Neural progenitor cell (in vitro differentiated cells): ENCODE results near the gene TK2. TPM values are rescaled to one million over a fixed set of nuclear protein-coding genes. Genes with fewer than 3 reads are reported as not detected.

Source experiments
- DNase-seq: peaks from one replicate; pipeline ENCODE4 v3.0.0-alpha.2; 2016; ENCODE audit warnings: low spot score
- H2AFZ ChIP-seq: fragments of 200-600 bp; sonication (generic); replicated peaks from 2 replicates; pipeline ENCODE4 v1.6.1; 2016; ENCODE audit warnings: antibody characterized with exemption
- H3F3A ChIP-seq: fragments of 200-600 bp; sonication (generic); 2 replicates; pipeline ENCODE4 v1.6.1; 2016; ENCODE audit warnings: antibody characterized with exemption, low read depth
- H3K27ac ChIP-seq: fragments of 200-600 bp; sonication (generic); 2 replicates; pipeline ENCODE4 v1.5.1; 2016; ENCODE audit warnings: mild to moderate bottlenecking
- H3K27me3 ChIP-seq: fragments of 200-600 bp; sonication (generic); 2 replicates; pipeline ENCODE4 v1.6.1; 2016; ENCODE audit warnings: mild to moderate bottlenecking, moderate library complexity
- H3K36me3 ChIP-seq: fragments of 200-600 bp; sonication (generic); 2 replicates; pipeline ENCODE4 v1.5.1; 2016
- H3K4me1 ChIP-seq: fragments of 200-600 bp; sonication (generic); 2 replicates; pipeline ENCODE4 v1.6.1; 2016; ENCODE audit warnings: mixed run types
- H3K4me2 ChIP-seq: fragments of 200-600 bp; sonication (generic); 2 replicates; pipeline ENCODE4 v1.6.1; 2016
- H3K4me3 ChIP-seq: fragments of 200-600 bp; sonication (generic); 2 replicates; pipeline ENCODE4 v1.5.1; 2016
- H3K79me2 ChIP-seq: fragments of 200-600 bp; sonication (generic); 2 replicates; pipeline ENCODE4 v1.6.1; 2016; ENCODE audit warnings: low read depth
- H3K9ac ChIP-seq: fragments of 200-600 bp; sonication (generic); 2 replicates; pipeline ENCODE4 v1.6.1; 2016
- H3K9me3 ChIP-seq: fragments of 200-600 bp; sonication (generic); 2 replicates; pipeline ENCODE4 v1.5.1; 2016; ENCODE audit warnings: low read depth
- H4K20me1 ChIP-seq: fragments of 200-600 bp; sonication (generic); 2 replicates; pipeline ENCODE4 v1.6.1; 2016; ENCODE audit warnings: low read depth
- H3K27ac Mint-ChIP-seq: 3 replicates; pipeline ENCODE4 v1.8.0; 2021; ENCODE audit warnings: mixed read lengths
- H3K27me3 Mint-ChIP-seq: 2 replicates; pipeline ENCODE4 v1.8.0; 2022; ENCODE audit warnings: low read depth, mild to moderate bottlenecking, inconsistent platforms, moderate library complexity, mixed read lengths; ENCODE audit not compliant: insufficient read depth
- H3K36me3 Mint-ChIP-seq: 3 replicates; pipeline ENCODE4 v1.8.0; 2021; ENCODE audit warnings: mixed read lengths
- H3K4me1 Mint-ChIP-seq: 3 replicates; pipeline ENCODE4 v1.8.0; 2021; ENCODE audit warnings: mixed read lengths
- H3K4me3 Mint-ChIP-seq: 3 replicates; pipeline ENCODE4 v1.8.0; 2021; ENCODE audit warnings: mild to moderate bottlenecking, moderate library complexity, mixed read lengths
- H3K9me3 Mint-ChIP-seq: 3 replicates; pipeline ENCODE4 v1.8.0; 2020; ENCODE audit warnings: mixed read lengths
- EZH2 ChIP-seq: fragments of 200-600 bp; sonication (generic); IDR thresholded peaks from 2 replicates; pipeline ENCODE4 v1.6.1; 2017; ENCODE audit warnings: antibody characterized with exemption, mild to moderate bottlenecking, moderate library complexity
- EZH2phosphoT487 ChIP-seq: fragments of 200-600 bp; sonication (generic); IDR thresholded peaks from 2 replicates; pipeline ENCODE4 v1.6.1; 2017; ENCODE audit warnings: antibody characterized with exemption
- total RNA-seq: library from RNA; depleted of rRNA; stranded (reverse); fragments of >200 nt; gene quantifications from 2 replicates; pipeline ENCODE4 v1.2.3, GENCODE V29; 2015; ENCODE audit warnings: low replicate concordance
- TF ChIP-seq, protein P1 (sequence below): fragments of 200-600 bp; sonication (generic); IDR thresholded peaks from 2 replicates; pipeline ENCODE4 v1.5.1; 2017; ENCODE audit warnings: antibody characterized with exemption, mild to moderate bottlenecking

The TK2 gene
- total RNA-seq, 1 donor from 2014 or later = 7.3 TPM

DNA sequence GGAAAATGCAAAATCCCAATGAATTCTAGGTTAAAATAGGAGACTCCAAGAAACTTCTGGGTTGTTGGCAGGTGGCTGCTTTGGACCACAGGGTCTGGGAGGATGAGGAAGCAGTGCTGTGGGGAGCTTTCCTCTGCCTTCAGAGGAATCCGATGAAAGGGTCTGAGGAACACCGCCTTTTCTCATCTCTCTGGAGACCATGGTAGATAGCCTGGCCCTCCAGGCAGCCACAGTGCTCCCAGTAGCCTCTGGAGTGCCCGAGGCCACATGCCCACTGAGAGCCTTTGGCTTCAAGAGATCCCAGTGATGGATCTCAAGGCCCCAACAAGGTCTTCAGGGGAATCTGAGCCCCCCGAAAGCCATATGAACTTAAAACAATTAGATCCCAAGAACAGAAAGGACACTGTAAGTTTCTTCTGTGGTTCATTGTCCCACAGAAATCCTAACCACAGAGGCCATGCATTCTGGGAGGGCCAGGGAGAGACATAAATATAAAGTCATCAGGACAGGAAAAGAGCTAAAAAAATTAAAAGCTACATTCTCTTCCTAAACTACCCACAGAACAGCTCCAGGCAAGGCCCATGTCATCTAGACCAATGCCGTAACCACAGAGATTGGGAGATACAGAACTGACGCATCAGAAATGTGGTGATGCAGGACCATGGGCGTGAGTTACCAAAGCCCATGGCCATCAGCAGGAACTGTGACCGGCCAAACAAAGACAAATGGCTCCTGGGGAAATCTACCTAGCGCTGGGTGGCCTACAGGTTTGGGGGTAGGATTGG is 24.3 kb downstream of the TK2 start:
- H3K36me3 ChIP-seq = no peaks in the 10 kb centered on the region
- Mint-ChIP-seq H3K4me1 (peaks cover 4% of the 10 kb centered on the region), H3K9me3 (no peaks in the 10 kb centered on the region), H3K27ac (no peak overlapping the region), H3K36me3 (peaks cover 7% of the 10 kb centered on the region), H3K27me3 (no peaks in the 10 kb centered on the region), H3K4me3 (no peak overlapping the region)
- H3K27ac ChIP-seq = no peak overlapping the region
- no peak overlapping the region for H3K4me3 ChIP-seq
- H3F3A ChIP-seq = no peaks in the 10 kb centered on the region
- H3K9ac ChIP-seq = no peak overlapping the region
- no peaks in the 10 kb centered on the region for H3K9me3 ChIP-seq
- no peaks in the 10 kb centered on the region for H3K27me3 ChIP-seq
- H3K4me1 ChIP-seq = no peaks in the 10 kb centered on the region
- no peak overlapping the region for H2AFZ ChIP-seq
- TF ChIP-seq EZH2 (no peak), EZH2phosphoT487 (no peak)
- TF ChIP-seq, protein P1, sequence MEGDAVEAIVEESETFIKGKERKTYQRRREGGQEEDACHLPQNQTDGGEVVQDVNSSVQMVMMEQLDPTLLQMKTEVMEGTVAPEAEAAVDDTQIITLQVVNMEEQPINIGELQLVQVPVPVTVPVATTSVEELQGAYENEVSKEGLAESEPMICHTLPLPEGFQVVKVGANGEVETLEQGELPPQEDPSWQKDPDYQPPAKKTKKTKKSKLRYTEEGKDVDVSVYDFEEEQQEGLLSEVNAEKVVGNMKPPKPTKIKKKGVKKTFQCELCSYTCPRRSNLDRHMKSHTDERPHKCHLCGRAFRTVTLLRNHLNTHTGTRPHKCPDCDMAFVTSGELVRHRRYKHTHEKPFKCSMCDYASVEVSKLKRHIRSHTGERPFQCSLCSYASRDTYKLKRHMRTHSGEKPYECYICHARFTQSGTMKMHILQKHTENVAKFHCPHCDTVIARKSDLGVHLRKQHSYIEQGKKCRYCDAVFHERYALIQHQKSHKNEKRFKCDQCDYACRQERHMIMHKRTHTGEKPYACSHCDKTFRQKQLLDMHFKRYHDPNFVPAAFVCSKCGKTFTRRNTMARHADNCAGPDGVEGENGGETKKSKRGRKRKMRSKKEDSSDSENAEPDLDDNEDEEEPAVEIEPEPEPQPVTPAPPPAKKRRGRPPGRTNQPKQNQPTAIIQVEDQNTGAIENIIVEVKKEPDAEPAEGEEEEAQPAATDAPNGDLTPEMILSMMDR = no peak
- no peaks in the 10 kb centered on the region for H4K20me1 ChIP-seq
- no peak for DNase-seq
- no peaks in the 10 kb centered on the region for H3K79me2 ChIP-seq
- H3K4me2 ChIP-seq = no peak overlapping the region

DNA sequence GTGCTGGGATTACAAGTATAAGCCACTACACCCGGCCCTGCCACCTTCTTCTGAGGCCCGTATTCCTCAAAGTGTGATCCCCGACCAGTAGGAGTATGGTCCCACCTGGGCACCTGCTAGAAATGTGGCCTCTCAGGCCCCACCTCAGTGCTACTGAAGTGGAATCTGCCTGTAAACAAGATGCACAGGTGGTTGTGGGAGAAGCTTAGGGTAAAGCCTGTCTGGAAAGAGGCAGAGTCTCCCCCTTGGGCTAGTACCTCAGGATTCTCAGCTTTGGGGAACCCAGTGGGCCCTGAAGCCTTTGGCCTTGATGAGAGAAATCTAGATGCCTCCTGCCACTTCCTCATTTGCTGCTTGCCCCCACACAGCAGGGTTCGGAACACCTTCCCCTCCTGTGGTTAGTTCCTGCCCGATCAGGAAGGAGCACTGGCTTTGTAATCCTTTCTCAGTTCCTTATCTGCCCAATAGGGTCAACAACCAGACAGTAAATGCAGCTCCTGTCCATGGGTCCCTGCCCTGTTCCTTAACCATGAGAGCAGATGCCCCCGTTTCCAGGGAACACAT is 25.2 kb downstream of the TK2 start:
- no peak for TF ChIP-seq EZH2phosphoT487
- TF ChIP-seq, protein P1 = no peak
- TF ChIP-seq EZH2 = no peak
- Mint-ChIP-seq H3K9me3 (no peaks in the 10 kb centered on the region), H3K27me3 (no peaks in the 10 kb centered on the region), H3K36me3 (peaks cover 7% of the 10 kb centered on the region), H3K4me3 (no peak overlapping the region), H3K4me1 (peaks cover 4% of the 10 kb centered on the region), H3K27ac (no peak overlapping the region)
- Histone ChIP-seq H2AFZ (no peak overlapping the region), H3K9ac (no peak overlapping the region), H3K79me2 (no peaks in the 10 kb centered on the region), H4K20me1 (no peaks in the 10 kb centered on the region), H3K4me3 (no peak overlapping the region), H3K9me3 (no peaks in the 10 kb centered on the region), H3K4me1 (no peaks in the 10 kb centered on the region), H3F3A (no peaks in the 10 kb centered on the region), H3K27me3 (no peaks in the 10 kb centered on the region), H3K27ac (no peak overlapping the region), H3K36me3 (no peaks in the 10 kb centered on the region), H3K4me2 (no peak overlapping the region)
- DNase-seq = no peak

DNA sequence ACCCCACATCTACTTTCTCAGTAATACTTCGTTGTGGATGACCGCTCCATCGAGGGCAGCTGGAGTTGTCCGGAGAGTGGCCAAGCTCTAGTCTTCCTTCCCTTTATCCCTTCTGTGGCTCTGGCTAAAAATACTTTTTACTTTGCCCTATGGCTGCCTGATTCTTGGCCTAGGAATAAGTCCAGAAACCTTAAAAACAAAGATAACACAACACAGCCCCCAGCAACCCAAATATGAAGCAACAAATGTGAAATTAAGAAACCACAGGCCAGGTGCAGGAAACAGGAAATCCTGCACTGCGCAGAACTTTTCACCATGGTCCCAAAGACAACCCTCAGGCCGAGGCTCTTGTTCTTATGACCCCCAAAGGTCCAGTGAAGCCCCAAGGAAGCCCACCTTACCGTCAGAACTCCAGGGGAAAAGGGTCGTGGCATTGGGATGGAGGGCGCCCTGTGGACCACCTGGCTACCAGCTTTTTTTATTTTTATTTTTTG is 26.0 kb downstream of the TK2 start:
- Histone ChIP-seq H3K27ac (no peak overlapping the region), H3K4me2 (no peak overlapping the region), H3K9me3 (no peaks in the 10 kb centered on the region), H3F3A (no peaks in the 10 kb centered on the region), H3K27me3 (no peaks in the 10 kb centered on the region), H3K36me3 (no peaks in the 10 kb centered on the region), H4K20me1 (no peaks in the 10 kb centered on the region), H3K79me2 (no peaks in the 10 kb centered on the region), H3K4me1 (no peaks in the 10 kb centered on the region), H3K9ac (no peak overlapping the region), H2AFZ (no peak overlapping the region), H3K4me3 (no peak overlapping the region)
- H3K4me1 Mint-ChIP-seq = peaks cover 4% of the 10 kb centered on the region
- H3K36me3 Mint-ChIP-seq = peaks cover 7% of the 10 kb centered on the region
- no peak for DNase-seq
- H3K27ac Mint-ChIP-seq = no peak overlapping the region
- no peak for TF ChIP-seq EZH2phosphoT487
- TF ChIP-seq, protein P1 = no peak
- no peak for TF ChIP-seq EZH2
- no peak overlapping the region for H3K4me3 Mint-ChIP-seq
- no peaks in the 10 kb centered on the region for H3K27me3 Mint-ChIP-seq
- no peaks in the 10 kb centered on the region for H3K9me3 Mint-ChIP-seq
